HK-2 (cell line): ENCODE measurements around the gene SMIM8.

ENCODE experiments used
- DNase-seq: peaks from one replicate; pipeline ENCODE4 v3.0.0-alpha.2; 2018; ENCODE audit not compliant: unreplicated experiment

Gene SMIM8

DNA sequence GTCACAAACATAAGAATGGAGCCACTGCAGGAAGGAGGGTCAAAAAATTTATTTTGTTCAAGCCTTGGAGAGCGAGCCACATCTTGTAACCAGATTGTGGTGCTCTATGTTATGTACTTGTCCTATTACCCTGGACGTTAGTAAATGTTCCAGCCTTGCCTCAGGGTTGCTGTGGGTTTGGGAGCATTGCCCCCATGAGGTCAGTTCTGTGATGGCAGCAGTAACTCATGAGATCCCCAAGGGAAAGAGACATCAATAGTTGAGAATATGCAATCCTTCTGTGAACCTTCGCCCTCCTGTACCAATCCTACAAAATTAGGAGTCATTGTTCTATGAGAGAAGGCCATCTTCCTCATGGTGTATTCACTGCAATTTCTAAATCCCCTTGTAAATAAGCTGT, 68.9 kb downstream of the SMIM8 start:
- peak; percentile 15 for DNase-seq
